IMR-90 (cell line): Measurements from ENCODE around the gene GIPC3. TPM values are rescaled to one million over a fixed set of nuclear protein-coding genes. Genes with fewer than 3 reads are reported as not detected.

Experiments
- ATAC-seq: fragments of 200-7000 bp; cut with Tn5 transposase; 2 replicates; pipeline ENCODE4 v1.9.1; 2020; ENCODE audit warnings: low read depth, mild to moderate bottlenecking, moderate library complexity
- BruUV-seq: library from RNA; stranded (reverse); fragments of 400-500 nt; replicated peaks from 2 replicates; lab custom pipeline; 2021; lab: Mats Ljungman, UMichigan
- CTCF ChIA-PET: fragments of 300-600 bp; formaldehyde crosslinking; extraction: SDS; loops from one replicate; lab custom pipeline; 2021; ENCODE audit warnings: antibody characterized with exemption; lab: Yijun Ruan, JAX
- POLR2A ChIA-PET: fragments of 300-600 bp; sonication (Branson Sonifier 250); formaldehyde crosslinking; loops from one replicate; lab custom pipeline; 2022; ENCODE audit warnings: antibody characterized with exemption; ENCODE audit not compliant: unreplicated experiment; lab: Charles Lee
- DNase-seq: peaks from one replicate; pipeline ENCODE4 v3.0.0; 2013
- H2AFZ ChIP-seq: replicated peaks from 2 replicates; pipeline ENCODE3; 2013; ENCODE audit warnings: low read length, mild to moderate bottlenecking; ENCODE audit not compliant: poor library complexity
- H2AK5ac ChIP-seq: 2 replicates; pipeline ENCODE4 v1.6.1; 2013; ENCODE audit warnings: low read depth, low read length, inconsistent platforms
- H2AK9ac ChIP-seq: replicated peaks from 2 replicates; pipeline ENCODE3; 2013; ENCODE audit warnings: mild to moderate bottlenecking, low read depth, low read length, moderate library complexity; ENCODE audit not compliant: poor library complexity
- H2BK120ac ChIP-seq: 2 replicates; pipeline ENCODE4 v1.6.1; 2013; ENCODE audit warnings: low read depth, low read length, inconsistent platforms
- H2BK15ac ChIP-seq: 3 replicates; pipeline ENCODE4 v1.6.1; 2013; ENCODE audit warnings: low read depth, low read length, inconsistent platforms
- H2BK20ac ChIP-seq: 2 replicates; pipeline ENCODE4 v1.6.1; 2013; ENCODE audit warnings: low read depth, mild to moderate bottlenecking, inconsistent platforms, low read length, moderate library complexity
- H2BK5ac ChIP-seq: 2 replicates; pipeline ENCODE4 v1.6.1; 2013; ENCODE audit warnings: mild to moderate bottlenecking, low read depth, low read length, inconsistent platforms; ENCODE audit not compliant: poor library complexity, severe bottlenecking
- H3K14ac ChIP-seq: replicated peaks from 2 replicates; pipeline ENCODE4 v1.6.1; 2013; ENCODE audit warnings: low read depth, low read length, inconsistent platforms
- H3K18ac ChIP-seq: 2 replicates; pipeline ENCODE4 v1.6.1; 2013; ENCODE audit warnings: low read depth, low read length, control low read depth
- H3K23ac ChIP-seq: 2 replicates; pipeline ENCODE4 v1.6.1; 2013; ENCODE audit warnings: low read depth, low read length, inconsistent platforms
- H3K27ac ChIP-seq: 2 replicates; pipeline ENCODE4 v1.5.1; 2013; ENCODE audit warnings: mild to moderate bottlenecking, control low read depth, low read length; ENCODE audit not compliant: insufficient read depth
- H3K27me3 ChIP-seq: 2 replicates; pipeline ENCODE4 v1.6.1; 2013; ENCODE audit warnings: low read length; ENCODE audit not compliant: control insufficient read depth, insufficient read depth
- H3K36me3 ChIP-seq: 2 replicates; pipeline ENCODE4 v1.6.1; 2013; ENCODE audit warnings: low read length, mixed read lengths; ENCODE audit not compliant: control insufficient read depth, insufficient read depth
- H3K4ac ChIP-seq: 2 replicates; pipeline ENCODE4 v1.6.1; 2013; ENCODE audit warnings: low read depth, low read length, inconsistent platforms
- H3K4me1 ChIP-seq: 2 replicates; pipeline ENCODE4 v1.6.1; 2013; ENCODE audit warnings: low read length, mixed read lengths; ENCODE audit not compliant: control insufficient read depth, insufficient read depth
- H3K4me2 ChIP-seq: 2 replicates; pipeline ENCODE4 v1.6.1; 2013; ENCODE audit warnings: low read depth, mild to moderate bottlenecking, control low read depth, low read length, moderate library complexity
- H3K4me3 ChIP-seq: 2 replicates; pipeline ENCODE4 v1.5.1; 2013; ENCODE audit warnings: low read depth, mild to moderate bottlenecking, control low read depth, low read length, moderate library complexity; ENCODE audit not compliant: insufficient read depth
- H3K56ac ChIP-seq: 2 replicates; pipeline ENCODE4 v1.6.1; 2013; ENCODE audit warnings: low read length, inconsistent platforms; ENCODE audit not compliant: insufficient read depth; ENCODE audit errors: extremely low read depth
- H3K79me1 ChIP-seq, 2 experiments: 2 replicates each; pipeline ENCODE4 v1.6.1; 2013; ENCODE audit warnings: low read length in 2 of 2, inconsistent platforms in 1 of 2, low read depth in 1 of 2
- H3K9ac ChIP-seq: 2 replicates; pipeline ENCODE4 v1.6.1; 2013; ENCODE audit warnings: low read depth, low read length, control low read depth
- H3K9me1 ChIP-seq: 2 replicates; pipeline ENCODE4 v1.6.1; 2013; ENCODE audit warnings: low read length, inconsistent platforms; ENCODE audit not compliant: insufficient read depth
- H3K9me3 ChIP-seq: 2 replicates; pipeline ENCODE4 v1.6.1; 2013; ENCODE audit warnings: low read length; ENCODE audit not compliant: control insufficient read depth, insufficient read depth
- H4K20me1 ChIP-seq: 2 replicates; pipeline ENCODE4 v1.6.1; 2013; ENCODE audit warnings: low read length, inconsistent platforms; ENCODE audit not compliant: insufficient read depth
- H4K5ac ChIP-seq: 2 replicates; pipeline ENCODE4 v1.6.1; 2013; ENCODE audit warnings: mild to moderate bottlenecking, low read depth, low read length, control low read depth
- H4K8ac ChIP-seq, 2 experiments: 2 replicates each; pipeline ENCODE4 v1.6.1; 2013; ENCODE audit warnings: low read depth in 2 of 2, low read length in 2 of 2, control low read depth in 1 of 2, inconsistent platforms in 1 of 2
- H4K91ac ChIP-seq: 2 replicates; pipeline ENCODE4 v1.6.1; 2013; ENCODE audit warnings: low read depth, low read length, inconsistent platforms; ENCODE audit not compliant: insufficient read depth
- BHLHE40 ChIP-seq: fragments of 150-350 bp; IDR thresholded peaks from 2 replicates; pipeline ENCODE4 v1.6.1; 2016; ENCODE audit warnings: mild to moderate bottlenecking, low read depth, low read length
- CEBPB ChIP-seq: IDR thresholded peaks from 2 replicates; pipeline ENCODE4 v1.6.1; 2012; ENCODE audit warnings: low read depth, low read length, improper control_type of control experiment
- CHD1 ChIP-seq: IDR thresholded peaks from 2 replicates; pipeline ENCODE4 v1.6.1; 2012; ENCODE audit warnings: low read depth, low read length, improper control_type of control experiment
- FOS ChIP-seq: fragments of 150-350 bp; IDR thresholded peaks from 2 replicates; pipeline ENCODE4 v1.6.1; 2016; ENCODE audit warnings: low read depth, low read length
- MAFK ChIP-seq: IDR thresholded peaks from 2 replicates; pipeline ENCODE4 v1.6.1; 2012; ENCODE audit warnings: low read depth, low read length, improper control_type of control experiment
- MAZ ChIP-seq: IDR thresholded peaks from 2 replicates; pipeline ENCODE4 v1.6.1; 2012; ENCODE audit warnings: low read depth, mild to moderate bottlenecking, low read length, improper control_type of control experiment, moderate library complexity, borderline replicate concordance
- MXI1 ChIP-seq: IDR thresholded peaks from 2 replicates; pipeline ENCODE4 v1.6.1; 2012; ENCODE audit warnings: low read depth, mild to moderate bottlenecking, low read length, moderate library complexity, borderline replicate concordance
- NFE2L2 ChIP-seq: fragments of 150-350 bp; IDR thresholded peaks from 2 replicates; pipeline ENCODE4 v1.6.1; 2016; ENCODE audit warnings: low read depth, mild to moderate bottlenecking, low read length
- POLR2A ChIP-seq: IDR thresholded peaks from 2 replicates; pipeline ENCODE4 v1.6.1; 2012; ENCODE audit warnings: mild to moderate bottlenecking, low read depth, low read length
- RAD21 ChIP-seq: IDR thresholded peaks from 2 replicates; pipeline ENCODE4 v1.6.1; 2012; ENCODE audit warnings: low read length, improper control_type of control experiment
- RCOR1 ChIP-seq: IDR thresholded peaks from 2 replicates; pipeline ENCODE4 v1.6.1; 2012; ENCODE audit warnings: mild to moderate bottlenecking, low read length, improper control_type of control experiment; ENCODE audit not compliant: insufficient replicate concordance
- RFX5 ChIP-seq: IDR thresholded peaks from 2 replicates; pipeline ENCODE4 v1.8.0; 2012; ENCODE audit warnings: low read depth, mild to moderate bottlenecking, low read length, moderate library complexity
- SMC3 ChIP-seq: fragments of 150-350 bp; IDR thresholded peaks from 2 replicates; pipeline ENCODE4 v1.6.1; 2016; ENCODE audit warnings: low read depth, mild to moderate bottlenecking, antibody characterized with exemption, low read length, moderate library complexity
- USF2 ChIP-seq: fragments of 150-350 bp; IDR thresholded peaks from 2 replicates; pipeline ENCODE4 v1.6.1; 2017; ENCODE audit warnings: mild to moderate bottlenecking, antibody characterized with exemption, low read length, low read depth
- WGBS, 2 experiments: methylation state at CpG; one replicate each; pipeline versions ENCODE4 v1.1.5 to v1.1.7; 2013; ENCODE audit warnings: missing lambda C conversion rate in 2 of 2; ENCODE audit not compliant: insufficient read length in 1 of 2; ENCODE audit errors: extremely low coverage in 2 of 2; 5-methylcytosine and 5-hydroxymethylcytosine counted together
- dilution Hi-C: fragments of 300-500 bp; cut with HindIII; formaldehyde crosslinking; loops from one replicate; pipeline ENCODE4 v1.14.3; 2018; ENCODE audit warnings: low sequenced_read_pairs; ENCODE audit not compliant: unreplicated experiment
- in situ Hi-C: fragments of 300-500 bp; cut with MboI; formaldehyde crosslinking; loops from 3 replicates; pipeline ENCODE4 v1.14.3; 2019; ENCODE audit warnings: low sequenced_read_pairs, inconsistent platforms, mixed read lengths
- intact Hi-C: fragments of 100-400 bp; cut with micrococcal nuclease; formaldehyde crosslinking; loops from 2 replicates; pipeline ENCODE4 v1.10.0; 2022
- polyA plus RNA-seq, 3 experiments: library from polyadenylated mRNA; depleted of rRNA; stranded (reverse); fragments of >200 nt; gene quantifications; 2 replicates each; pipeline ENCODE4 v1.2.3, GENCODE V29; 2012; ENCODE audit warnings: low replicate concordance in 1 of 3
- total RNA-seq: library from RNA; depleted of rRNA; stranded (reverse); fragments of >200 nt; gene quantifications from 2 replicates; pipeline ENCODE4 v1.2.3, GENCODE V29; 2012
- TF ChIP-seq, protein P1 (sequence below): conservative IDR thresholded peaks from 2 replicates; pipeline ENCODE4 v1.5.1; 2012; ENCODE audit warnings: mild to moderate bottlenecking, low read depth, low read length, improper control_type of control experiment

GIPC3 gene
- total and polyA plus RNA-seq, 2 of the 4 experiments (the other 2 are of a cell fraction) = under 0.01 to 0.36 TPM

GRCh38 chr19:3593156-3593555 lies 7.9 kb downstream of the GIPC3 start:
- H2BK20ac ChIP-seq = no peak overlapping the region
- no peak for DNase-seq
- H2BK5ac ChIP-seq = no peak overlapping the region
- intact Hi-C loops (no loop called here), in situ Hi-C loops (no loop called here), dilution Hi-C loops (no loop called here)
- no peak overlapping the region for H3K14ac ChIP-seq
- H2AFZ ChIP-seq = peak overlapping the region; percentile 21
- H2AK5ac ChIP-seq = no peak overlapping the region
- no CpG with 5 or more reads among the region's 11 CpGs for WGBS, 2 experiments
- no peak overlapping the region for H3K4ac ChIP-seq
- ChIA-PET POLR2A (no interaction called here), CTCF (interaction anchor here (0.9 kb wide), 1 partner anchor 9 kb away, joined by 5 read pairs; no protein-coding TSS in a partner anchor)
- no peak for TF ChIP-seq MAZ
- TF ChIP-seq, protein P1, sequence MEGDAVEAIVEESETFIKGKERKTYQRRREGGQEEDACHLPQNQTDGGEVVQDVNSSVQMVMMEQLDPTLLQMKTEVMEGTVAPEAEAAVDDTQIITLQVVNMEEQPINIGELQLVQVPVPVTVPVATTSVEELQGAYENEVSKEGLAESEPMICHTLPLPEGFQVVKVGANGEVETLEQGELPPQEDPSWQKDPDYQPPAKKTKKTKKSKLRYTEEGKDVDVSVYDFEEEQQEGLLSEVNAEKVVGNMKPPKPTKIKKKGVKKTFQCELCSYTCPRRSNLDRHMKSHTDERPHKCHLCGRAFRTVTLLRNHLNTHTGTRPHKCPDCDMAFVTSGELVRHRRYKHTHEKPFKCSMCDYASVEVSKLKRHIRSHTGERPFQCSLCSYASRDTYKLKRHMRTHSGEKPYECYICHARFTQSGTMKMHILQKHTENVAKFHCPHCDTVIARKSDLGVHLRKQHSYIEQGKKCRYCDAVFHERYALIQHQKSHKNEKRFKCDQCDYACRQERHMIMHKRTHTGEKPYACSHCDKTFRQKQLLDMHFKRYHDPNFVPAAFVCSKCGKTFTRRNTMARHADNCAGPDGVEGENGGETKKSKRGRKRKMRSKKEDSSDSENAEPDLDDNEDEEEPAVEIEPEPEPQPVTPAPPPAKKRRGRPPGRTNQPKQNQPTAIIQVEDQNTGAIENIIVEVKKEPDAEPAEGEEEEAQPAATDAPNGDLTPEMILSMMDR = no peak
- no peak for TF ChIP-seq NFE2L2
- TF ChIP-seq BHLHE40 = no peak
- TF ChIP-seq RCOR1 = no peak
- no peak for TF ChIP-seq FOS
- TF ChIP-seq MAFK = no peak
- no peak for TF ChIP-seq RAD21
- no peak for TF ChIP-seq CHD1
- no peak for TF ChIP-seq RFX5
- no peak for TF ChIP-seq MXI1
- TF ChIP-seq SMC3 = no peak
- no peak for TF ChIP-seq CEBPB
- no peak for TF ChIP-seq USF2
- no peak for TF ChIP-seq POLR2A
- no peak overlapping the region for H2AK9ac ChIP-seq
- no peak overlapping the region for H3K9ac ChIP-seq
- H3K79me1 ChIP-seq = no peaks in the 10 kb centered on the region
- H2BK15ac ChIP-seq = no peak overlapping the region
- H4K8ac ChIP-seq = no peak overlapping the region
- no peak overlapping the region for H3K4me2 ChIP-seq
- no TSS peak for BruUV-seq
- H3K56ac ChIP-seq = no peak overlapping the region
- H3K18ac ChIP-seq = no peak overlapping the region
- no peaks in the 10 kb centered on the region; the same call in 1 of the 2 replicates for H3K9me3 ChIP-seq
- no peaks in the 10 kb centered on the region for H4K20me1 ChIP-seq
- no peaks in the 10 kb centered on the region for H3K9me1 ChIP-seq
- H3K27me3 ChIP-seq = peaks cover 2% of the 10 kb centered on the region; the same call in 1 of the 2 replicates
- H3K36me3 ChIP-seq = no peaks in the 10 kb centered on the region
- H3K4me3 ChIP-seq = no peak overlapping the region
- no peak overlapping the region for H4K5ac ChIP-seq
- no peak overlapping the region for H2BK120ac ChIP-seq
- no peak for ATAC-seq
- no peak overlapping the region for H3K27ac ChIP-seq
- no peak overlapping the region for H4K91ac ChIP-seq
- H3K4me1 ChIP-seq = no peaks in the 10 kb centered on the region
- H3K23ac ChIP-seq = no peak overlapping the region
